GM04503 (cell line): ENCODE data around the gene FAM114A1.

Source experiments
- DNase-seq: peaks from one replicate; pipeline ENCODE4 v3.0.0-alpha.2; 2012; ENCODE audit warnings: low read depth

The FAM114A1 gene

DNA sequence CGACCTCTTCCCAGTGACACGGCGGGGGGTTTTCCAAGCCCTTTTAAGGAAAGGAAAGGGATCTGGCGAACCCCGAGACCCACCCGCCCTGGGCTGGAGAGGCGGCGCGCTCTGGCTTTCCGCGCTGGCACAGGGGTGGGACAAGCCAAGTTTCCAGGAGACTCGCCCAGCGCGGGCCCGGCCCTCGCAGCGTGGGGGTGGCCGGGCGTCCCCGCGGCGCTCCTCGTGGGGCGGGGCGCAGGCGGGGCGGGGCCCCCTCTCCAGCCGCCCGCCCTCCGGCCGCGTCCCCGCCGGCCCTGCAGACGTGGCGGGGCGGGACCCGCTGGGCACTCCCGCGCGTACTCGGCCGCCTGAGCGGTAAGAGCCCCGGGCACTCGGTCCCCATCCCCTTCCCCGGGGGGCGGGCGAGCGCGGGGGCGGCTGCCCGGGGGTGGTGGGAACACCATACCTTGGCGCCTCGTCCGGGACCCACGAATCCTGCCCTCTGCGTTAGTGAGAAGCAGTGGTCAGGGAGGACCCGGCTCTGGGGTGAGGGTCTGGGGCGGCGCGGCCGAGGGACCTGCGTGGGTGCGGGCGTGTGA, at the start of gene FAM114A1:
TSS of gene FAM114A1 (plus strand) at position 329 of the 581 bp plus-strand sequence. CDS start 10,273 bp downstream, outside the sequence.
- DNase-seq = no peak

DNA sequence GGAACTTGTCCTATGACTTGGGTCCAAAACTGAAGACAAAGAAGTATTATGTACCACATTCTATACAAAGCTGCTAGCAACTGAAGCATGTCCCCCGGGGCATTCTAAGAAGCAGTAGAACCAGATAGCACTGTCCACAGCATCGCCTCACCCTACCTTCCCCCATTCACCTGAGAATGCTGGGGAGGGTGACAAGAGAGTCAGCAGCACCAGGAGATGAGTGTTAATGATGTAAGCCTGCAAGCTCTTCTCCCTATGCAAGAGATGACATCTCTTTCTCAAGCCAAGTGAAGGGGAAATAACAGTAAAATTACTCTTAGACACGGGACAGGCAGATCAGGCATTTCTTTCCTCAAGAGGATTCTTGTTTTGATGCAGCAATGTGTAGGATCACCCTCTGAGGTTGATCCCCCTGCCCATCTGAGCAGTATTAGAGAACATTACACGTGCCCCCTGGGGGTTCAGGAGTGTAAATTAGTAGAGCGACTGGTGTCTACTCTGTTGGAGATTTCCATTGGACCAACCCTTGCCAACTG, 49.1 kb upstream of the FAM114A1 start:
- no peak for DNase-seq

DNA sequence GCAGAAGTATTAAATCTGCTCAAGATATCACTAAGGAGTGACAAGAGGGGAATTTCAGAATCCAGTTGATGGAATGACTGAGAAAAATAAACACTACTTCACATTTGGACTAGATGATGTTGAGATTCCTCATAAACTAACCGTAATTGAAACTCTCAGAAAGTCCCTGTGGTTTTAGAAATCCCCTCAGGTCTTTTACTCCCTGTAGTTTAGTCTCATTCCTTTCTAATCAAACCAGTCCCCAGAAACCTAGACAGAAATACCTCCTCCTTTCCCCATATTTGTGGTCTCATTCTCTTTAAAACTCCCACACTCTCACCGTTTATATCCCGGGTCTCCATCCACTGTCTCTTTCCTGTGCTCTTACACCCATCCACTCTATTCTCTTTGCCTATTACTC, 48.0 kb upstream of the FAM114A1 start:
- no peak for DNase-seq

DNA sequence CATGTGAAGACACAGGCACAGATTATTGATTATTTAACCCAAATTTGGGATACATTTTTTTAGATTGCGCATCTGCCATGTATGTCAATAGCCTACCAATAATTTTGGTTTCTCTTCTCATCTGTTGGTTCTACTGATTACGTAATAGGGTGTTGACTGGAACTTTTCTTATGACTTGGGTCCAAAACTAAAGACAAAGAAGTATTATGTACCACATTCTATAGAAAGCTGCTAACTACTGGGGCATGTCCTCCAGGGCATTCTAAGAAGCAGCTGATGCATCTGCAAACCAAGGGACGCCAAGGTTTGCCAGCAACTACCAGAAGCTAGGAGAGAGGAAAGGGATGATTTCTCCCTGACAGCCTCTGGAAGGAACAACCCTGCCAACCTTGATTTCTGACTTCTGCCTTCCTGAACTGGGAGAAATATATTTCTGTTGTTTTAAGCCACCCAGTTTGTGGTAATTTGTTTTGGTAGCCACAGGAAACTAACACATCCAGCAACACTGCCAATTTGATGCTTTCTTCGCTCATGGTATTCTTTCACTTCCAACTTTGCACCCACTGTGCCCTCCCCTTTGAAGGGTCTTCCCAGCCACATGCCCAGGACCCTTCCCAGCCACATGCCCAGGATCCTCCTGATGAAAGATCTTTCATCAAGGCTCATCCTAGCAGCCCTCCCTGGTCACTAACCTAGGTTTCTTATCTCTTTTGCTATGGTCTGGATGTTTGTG, 47.1 kb upstream of the FAM114A1 start:
- DNase-seq = no peak

DNA sequence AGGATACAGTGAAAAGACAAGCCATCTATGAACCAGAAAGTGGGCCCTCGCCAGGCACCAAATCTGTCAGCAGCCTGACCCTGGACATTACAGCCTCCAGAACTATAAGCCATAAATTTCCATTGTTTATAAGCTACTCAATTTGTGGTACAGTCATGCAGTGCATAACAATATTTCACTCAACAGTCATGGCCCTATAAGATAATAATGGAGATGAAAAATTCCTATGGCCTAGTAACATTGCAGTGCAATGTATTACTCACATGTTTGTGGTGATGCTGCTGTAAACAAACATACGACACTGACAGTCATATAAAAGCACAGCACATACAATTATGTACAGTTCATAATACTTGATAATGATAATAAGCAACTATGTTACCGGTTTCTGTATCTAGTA, 45.9 kb upstream of the FAM114A1 start:
- DNase-seq = no peak

DNA sequence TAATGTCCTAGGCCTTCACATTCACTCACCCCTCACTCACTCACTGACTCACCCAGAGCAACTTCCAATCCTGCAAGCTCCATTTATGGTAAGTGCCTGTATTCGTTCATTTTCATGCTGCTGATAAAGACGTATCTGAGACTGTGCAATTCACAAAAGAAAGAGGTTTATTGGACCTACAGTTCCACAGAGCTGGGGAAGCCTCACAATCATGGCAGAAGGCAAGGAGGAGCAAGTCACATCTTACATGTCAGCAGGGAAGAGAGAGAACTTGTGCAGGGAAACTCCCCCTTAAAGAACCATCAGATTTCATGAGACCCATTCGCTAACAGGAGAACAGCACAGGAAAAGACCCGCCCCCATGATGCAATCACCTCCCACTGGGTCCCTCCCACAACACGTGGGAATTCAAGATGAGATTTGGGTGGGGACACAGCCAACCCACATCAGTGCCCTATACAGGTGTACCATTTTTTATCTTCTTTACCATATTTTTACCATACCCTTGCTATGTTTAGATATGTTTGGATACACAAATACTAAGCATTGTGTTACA, 44.8 kb upstream of the FAM114A1 start:
- no peak for DNase-seq

DNA sequence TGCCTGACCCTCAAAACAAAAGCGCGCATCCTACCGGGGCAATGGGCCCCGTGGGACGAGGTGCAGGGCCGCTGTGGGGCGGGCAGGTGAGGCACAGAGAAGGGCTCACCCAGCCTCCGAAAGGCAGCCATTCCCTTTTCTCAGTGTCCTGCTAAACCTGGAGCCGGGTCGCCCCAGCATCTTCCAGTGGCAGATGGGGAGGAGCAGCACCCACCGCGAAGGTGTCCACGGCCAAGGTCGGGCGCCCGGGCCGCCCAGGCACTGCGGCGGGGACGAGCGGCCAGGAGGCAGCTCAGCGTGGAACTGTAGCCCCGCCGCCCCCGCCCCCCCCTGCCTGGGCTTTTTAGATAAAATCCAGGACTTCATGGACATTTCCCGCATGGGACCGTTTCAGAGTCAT, 43.8 kb upstream of the FAM114A1 start:
- DNase-seq = no peak

DNA sequence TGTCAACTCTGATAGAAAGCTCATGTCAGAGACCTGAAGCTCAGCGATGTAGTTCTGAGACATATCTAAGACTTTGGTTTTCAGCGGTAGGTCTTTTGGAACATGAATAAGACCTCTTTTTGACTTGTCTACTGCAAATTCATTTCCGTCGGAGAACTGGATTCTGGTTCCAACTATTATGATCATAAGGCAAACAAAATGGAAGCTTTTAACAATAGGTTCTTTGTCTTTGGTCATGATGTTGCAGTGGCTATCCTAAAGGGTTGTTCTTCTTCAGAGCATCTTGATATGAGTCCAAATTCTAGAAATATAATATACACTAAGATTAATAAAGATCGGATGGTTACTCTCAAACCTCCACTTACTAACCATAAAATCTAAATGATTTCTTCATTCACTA, 38.4 kb upstream of the FAM114A1 start:
- DNase-seq = no peak

DNA sequence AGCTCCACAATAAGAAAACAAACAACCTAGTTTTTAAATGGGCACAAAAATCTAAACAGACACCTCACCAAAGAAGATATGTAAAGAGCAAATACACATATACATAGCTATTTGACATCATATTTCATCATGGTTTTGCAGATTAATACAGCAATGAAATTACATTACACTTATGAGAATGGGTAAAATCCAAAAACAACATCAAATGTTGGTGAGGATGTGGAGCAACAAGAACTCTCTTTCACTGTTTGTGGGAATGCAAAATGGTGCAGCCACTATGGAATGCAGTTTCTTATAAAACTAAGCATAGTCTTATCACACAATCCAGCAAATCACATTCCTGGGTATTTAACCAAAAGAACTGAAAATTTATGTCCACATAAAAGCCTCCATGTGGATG, 36.0 kb upstream of the FAM114A1 start:
- peak; percentile 23 for DNase-seq

DNA sequence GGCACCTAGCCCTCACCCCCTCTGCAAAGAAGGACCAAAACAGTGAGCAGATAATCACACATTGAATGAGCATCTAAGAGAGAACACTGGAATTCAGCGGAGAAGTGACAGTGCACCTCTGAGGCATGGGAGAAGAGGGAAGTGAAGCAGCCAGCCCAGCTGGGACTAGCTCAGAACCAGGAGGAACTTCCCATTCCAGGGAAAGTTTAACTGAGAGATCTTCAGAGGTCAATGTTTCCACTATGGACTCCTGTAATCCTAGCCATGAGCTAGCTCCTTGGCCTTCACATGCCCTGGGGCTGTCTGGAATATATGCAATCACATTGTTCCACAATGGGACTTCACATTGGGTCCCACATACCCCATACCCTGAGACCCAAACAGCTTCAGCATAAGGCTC, 35.4 kb upstream of the FAM114A1 start:
- no peak for DNase-seq

DNA sequence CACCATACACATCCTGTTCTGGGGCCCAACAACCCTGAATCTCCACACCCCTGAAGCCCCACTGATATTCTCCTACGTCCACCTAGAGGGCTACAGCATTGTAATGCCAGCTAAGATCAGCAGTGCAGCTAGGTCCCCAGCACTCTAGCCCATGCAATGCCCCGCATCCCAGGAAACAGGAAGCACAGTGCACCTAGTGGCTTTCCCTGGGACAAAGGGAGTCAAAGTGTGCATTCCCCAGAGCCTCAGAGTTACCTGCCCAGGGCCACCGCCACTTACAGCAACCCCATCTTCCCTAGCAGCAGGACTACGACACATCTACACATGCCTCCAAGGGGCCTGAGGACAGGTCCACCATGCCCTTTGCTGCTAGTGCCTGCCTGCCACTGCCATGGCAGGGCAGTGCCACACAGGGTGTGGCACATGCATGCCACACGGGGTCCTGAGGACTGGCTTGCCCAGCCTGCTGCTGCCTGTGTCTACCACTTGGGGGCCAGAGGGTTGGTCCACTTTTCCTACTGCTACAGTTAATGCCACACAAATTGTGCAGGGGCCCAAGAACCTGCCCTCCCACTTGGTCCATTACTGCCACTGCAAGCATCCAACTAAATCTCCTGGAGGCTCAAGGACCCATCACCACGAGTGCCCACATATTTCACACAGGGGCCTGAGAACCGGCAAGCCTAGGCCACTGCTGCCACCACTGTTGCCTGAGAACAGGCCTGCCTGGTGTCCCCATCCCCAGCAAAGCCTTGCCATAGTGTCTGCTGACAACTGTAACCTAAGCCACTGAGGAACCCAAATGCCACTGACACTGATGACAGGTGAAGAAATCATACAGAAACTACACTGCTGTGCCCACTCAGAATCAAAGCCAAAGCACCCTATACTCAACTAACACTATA, 34.7 kb upstream of the FAM114A1 start:
- DNase-seq = no peak

DNA sequence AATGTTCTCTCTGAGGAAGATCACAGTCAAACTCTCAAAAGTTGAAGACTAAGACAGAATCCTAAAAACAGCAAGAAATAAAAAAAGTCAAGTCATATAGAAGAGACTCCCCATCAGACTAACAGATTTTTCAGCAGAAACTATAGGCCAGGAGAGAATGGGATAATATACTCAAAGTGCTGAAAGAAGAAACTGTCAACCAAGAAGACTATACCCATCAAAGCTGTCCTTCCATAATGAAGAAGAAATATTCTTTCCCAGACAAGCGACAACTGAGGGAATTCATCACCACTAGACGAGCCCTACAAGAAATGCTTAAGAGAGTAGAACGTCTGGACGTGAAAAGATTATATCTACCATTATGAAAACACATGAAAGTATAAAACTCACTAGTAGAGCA, 33.0 kb upstream of the FAM114A1 start:
- DNase-seq = no peak

DNA sequence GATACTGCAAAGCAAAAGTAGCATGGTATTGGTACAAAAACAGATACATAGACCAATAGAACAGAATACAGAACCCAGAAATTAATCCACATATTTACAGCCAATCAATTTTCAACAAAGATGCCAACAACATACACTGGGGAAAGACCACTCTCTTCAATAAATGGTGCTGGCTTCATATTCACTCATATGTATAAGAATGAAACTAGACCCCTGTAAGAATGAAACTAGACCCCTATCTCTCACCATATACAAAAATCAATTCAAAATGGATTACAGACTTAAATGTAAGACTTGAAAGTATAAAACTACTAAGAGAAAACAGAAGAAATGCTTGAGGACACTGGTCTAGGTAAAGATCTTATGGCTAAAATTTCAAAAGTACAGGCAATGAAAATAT, 30.3 kb upstream of the FAM114A1 start:
- DNase-seq = no peak

DNA sequence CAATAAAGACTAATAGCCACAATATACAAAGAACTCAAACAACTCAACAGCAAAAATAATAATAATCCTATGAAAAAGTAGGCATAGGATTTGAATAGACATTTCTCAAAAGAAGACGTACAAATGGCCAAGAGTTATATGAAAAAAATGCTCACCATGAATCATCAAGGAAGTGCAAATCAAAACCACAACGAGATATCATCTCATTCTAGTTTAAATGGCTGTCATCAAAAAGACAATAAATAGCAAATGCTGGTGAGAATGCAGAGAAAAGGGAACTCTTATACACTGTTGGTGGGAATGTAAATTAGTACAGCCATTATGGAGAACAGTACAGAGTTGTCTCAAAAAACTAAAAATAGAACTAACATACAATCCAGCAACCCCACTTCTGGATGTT, 29.8 kb upstream of the FAM114A1 start:
- no peak for DNase-seq

DNA sequence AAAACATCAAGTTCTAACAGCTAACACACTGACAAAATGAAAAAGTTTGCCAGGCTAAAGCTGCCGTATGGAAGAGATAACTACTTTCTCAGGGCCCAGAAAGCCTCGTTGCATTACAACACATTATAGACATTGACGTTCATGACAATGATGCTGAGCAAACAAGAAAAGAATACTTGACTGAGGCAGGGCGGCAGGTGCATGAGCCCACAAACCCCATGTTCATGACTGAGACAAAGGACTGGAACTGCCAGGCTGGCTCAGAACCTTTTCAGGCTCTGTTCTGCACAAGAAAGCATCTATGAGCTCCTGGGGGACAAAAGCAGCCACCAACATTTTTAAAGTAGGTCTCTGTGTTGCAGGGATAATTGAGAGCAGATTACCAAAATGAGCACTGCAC, 24.6 kb upstream of the FAM114A1 start:
- DNase-seq = no peak

DNA sequence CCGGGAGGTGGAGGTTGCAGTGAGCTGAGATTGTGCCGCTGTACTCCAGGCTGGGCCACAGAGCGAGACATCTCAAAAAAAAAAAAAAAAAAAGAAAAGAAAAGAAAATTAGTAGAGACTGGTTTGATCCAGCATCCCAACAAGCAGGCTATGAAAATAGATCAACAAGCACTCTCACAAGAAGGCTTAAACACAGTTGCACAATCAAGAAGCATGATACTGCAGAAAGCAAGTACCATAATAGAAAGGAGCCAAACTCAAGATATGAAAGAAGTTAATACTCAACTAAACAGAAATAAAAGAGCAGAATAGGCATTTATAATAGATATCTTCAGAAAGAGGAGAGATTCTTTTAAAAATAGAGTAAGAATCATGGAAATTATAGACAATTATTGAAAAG, 21.6 kb upstream of the FAM114A1 start:
- no peak for DNase-seq

DNA sequence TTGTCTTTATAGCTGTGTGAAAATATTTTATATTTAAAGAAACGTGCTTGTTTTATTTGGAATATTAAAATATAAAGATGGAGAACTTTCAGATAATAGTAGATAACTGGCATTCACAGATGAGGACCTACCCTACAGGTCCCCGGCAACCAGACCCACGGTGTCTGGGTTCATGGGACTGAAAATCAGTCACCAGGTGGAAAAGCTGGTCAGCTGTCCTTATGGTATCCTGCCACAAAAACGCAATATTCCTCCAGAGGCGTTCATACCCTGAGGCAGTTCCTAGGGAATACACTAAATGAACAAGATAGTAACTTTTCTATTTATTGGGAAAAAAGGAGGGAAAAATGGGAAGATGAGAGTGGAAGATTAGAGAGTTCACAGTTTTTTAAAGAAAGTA, 12.1 kb upstream of the FAM114A1 start:
- no peak for DNase-seq

DNA sequence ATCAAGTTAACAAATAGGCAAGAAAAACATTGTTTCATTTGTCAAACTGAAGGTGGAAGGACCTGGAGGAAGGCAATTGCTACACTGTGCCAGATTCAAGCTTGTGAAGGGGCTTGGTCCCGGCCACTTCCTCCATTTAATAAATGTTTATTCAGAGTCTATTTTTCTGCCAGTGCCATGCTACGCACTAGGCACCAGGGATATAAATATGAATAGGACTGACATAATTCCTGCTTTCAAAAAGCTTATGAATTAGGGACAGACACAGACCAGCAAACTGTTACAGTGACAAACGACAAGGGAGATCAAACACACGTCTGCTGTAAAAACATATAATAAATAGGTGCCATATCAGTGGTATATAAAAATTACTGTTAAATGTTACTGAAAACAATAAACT, 11.6 kb upstream of the FAM114A1 start:
- DNase-seq = no peak

DNA sequence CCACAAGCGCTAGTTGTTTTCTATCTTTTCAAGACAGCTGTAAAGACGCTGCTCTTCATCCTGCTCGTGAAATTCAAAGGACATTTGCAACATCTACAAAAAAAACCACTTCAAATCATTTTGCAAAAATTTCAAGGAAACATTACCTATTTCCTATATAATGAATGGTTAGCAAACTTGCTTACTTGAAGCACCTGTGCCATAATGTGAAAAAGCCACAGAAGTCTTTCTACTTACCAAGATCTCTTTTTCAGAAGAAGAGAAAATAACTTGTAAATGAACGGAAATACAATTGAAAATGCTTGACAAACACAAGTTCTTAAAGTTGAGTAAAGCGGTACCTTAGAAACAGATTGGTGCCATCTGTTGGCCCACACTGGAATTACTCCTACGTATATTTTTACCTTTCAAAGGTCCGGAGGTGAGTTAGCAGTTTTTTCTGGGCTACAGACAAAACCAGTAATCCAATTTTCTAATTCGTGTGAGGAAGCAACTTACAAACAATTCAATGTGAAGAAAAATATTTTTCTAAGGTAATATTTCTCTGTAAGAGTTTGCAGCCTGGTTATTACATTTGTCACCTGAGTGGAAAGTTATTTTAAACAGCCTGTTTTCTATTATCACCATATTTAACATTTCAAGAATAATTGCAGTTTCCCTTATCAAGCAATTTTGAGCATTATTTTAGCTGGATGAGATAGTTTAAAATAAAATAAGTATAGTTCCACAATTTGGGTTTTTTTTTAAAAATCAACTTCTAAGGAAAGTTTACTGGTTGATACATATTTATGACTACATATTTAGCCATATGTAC, 10.9 kb upstream of the FAM114A1 start, which contains the start of gene TLR6:
TSS of gene TLR6 (minus strand) at position 294 of the 814 bp plus-strand sequence. CDS start 27,344 bp downstream, outside the sequence.
- DNase-seq = no peak

DNA sequence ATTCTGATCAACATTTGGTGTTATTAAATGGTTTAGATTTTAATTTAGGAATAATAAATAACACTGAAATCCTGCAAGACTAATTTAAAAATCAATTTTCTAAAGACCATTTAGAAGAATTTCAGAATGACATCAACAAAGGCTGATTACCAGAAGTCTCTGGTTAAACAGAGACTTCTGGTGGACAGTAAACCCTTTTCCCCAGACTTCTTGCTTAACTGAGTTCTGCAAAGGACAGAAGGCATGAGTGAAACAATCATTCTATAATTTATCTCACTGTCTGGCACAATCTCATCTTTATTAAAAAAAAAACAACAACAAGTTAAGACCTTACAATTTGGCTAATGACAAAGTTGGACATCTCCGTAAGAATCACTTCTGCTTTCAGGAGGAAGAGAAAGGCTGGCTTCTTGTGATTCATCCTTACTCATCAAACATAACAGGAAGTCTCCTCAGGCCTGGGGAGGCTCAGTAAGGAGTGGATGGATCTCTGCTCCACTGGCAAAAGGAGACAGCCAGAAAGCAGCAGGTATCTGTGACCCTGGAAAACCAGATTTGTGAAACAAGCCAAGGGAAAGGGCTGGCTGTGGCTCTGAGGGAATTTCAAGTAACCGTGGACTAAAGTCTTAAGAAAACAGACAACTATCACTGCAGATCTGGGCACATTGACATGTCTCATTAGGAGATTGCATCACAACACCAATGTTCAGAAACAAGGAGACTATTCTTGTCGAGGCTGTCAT, 10.1 kb upstream of the FAM114A1 start:
- peak; percentile 72 for DNase-seq

DNA sequence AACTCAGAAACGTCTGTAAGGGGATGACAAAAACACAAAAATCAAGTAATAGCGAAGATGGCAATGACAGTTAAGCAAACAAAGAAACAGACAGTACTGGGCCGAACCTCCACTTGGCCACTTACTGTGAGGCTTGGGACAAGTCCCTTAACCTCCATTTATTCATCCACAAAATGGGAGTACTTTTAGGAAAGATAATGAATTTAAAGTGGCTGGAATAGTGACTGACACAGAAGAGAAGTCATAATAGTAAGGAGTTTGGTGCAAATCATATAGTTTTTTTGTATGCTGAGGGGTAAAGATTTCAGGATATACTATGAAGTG, 9.5 kb upstream of the FAM114A1 start:
- no peak for DNase-seq
